ENCODE results near the gene SELENOH.

GRCh38 chr11:57732661-57733060, 8.6 kb upstream of the SELENOH start:
- TF ChIP-seq XRCC4 (IDR thresholded peaks at IDR 0.05; ENCODE audit: extremely low read depth, insufficient read depth, insufficient read length) (no peak), NCOR1 (IDR thresholded peaks at IDR 0.05) (no peak), POLR2G (IDR thresholded peaks at IDR 0.05; ENCODE audit: low read depth, low read length) (no peak), EZH2 (IDR thresholded peaks at IDR 0.05; ENCODE audit: borderline replicate concordance, low read depth, low read length) (no peak), POU5F1 (IDR thresholded peaks at IDR 0.05; ENCODE audit: borderline replicate concordance, low read depth, low read length, partially characterized antibody) (no peak), CREM (IDR thresholded peaks at IDR 0.05; ENCODE audit: low read depth) (no peak), POLR2A (conservative IDR thresholded peaks at IDR 0.05) (no peak)
- TF ChIP-seq, protein P1, sequence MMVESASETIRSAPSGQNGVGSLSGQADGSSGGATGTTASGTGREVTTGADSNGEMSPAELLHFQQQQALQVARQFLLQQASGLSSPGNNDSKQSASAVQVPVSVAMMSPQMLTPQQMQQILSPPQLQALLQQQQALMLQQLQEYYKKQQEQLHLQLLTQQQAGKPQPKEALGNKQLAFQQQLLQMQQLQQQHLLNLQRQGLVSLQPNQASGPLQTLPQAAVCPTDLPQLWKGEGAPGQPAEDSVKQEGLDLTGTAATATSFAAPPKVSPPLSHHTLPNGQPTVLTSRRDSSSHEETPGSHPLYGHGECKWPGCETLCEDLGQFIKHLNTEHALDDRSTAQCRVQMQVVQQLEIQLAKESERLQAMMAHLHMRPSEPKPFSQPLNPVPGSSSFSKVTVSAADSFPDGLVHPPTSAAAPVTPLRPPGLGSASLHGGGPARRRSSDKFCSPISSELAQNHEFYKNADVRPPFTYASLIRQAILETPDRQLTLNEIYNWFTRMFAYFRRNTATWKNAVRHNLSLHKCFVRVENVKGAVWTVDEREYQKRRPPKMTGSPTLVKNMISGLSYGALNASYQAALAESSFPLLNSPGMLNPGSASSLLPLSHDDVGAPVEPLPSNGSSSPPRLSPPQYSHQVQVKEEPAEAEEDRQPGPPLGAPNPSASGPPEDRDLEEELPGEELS (CRISPR knock-in tag; IDR thresholded peaks at IDR 0.05; ENCODE audit: borderline replicate concordance) = no peak

All from K562 (cell line).